H1 (cell line): ENCODE measurements around the gene DPY19L1. TPM values are rescaled to one million over a fixed set of nuclear protein-coding genes. Genes with fewer than 3 reads are reported as not detected.

ENCODE experiments used
- BACH1 ChIP-seq: IDR thresholded peaks from 2 replicates; pipeline ENCODE4 v1.6.1; 2012; ENCODE audit warnings: low read length, improper control_type of control experiment
- BRCA1 ChIP-seq: IDR thresholded peaks from 2 replicates; pipeline ENCODE4 v1.6.1; 2012; ENCODE audit warnings: low read depth, low read length, improper control_type of control experiment
- CBX5 ChIP-seq: fragments of 300-800, 300-1000 bp; sonication (generic); IDR thresholded peaks from 2 replicates; pipeline ENCODE4 v1.7.1; 2016; ENCODE audit warnings: antibody characterized with exemption, low read length, low read depth
- CBX8 ChIP-seq: fragments of 300-800, 300-1000 bp; sonication (generic); IDR thresholded peaks from 2 replicates; pipeline ENCODE4 v1.7.1; 2016; ENCODE audit warnings: low read depth, low read length, borderline replicate concordance
- CHD1 ChIP-seq: IDR thresholded peaks from 2 replicates; pipeline ENCODE4 v1.6.1; 2012; ENCODE audit warnings: low read depth, low read length, improper control_type of control experiment
- CHD2 ChIP-seq: IDR thresholded peaks from 2 replicates; pipeline ENCODE4 v1.6.1; 2012; ENCODE audit warnings: low read length, improper control_type of control experiment
- CREB1 ChIP-seq: IDR thresholded peaks from 2 replicates; pipeline ENCODE4 v1.6.1; 2012; ENCODE audit warnings: inconsistent platforms
- GABPA ChIP-seq: IDR thresholded peaks from 2 replicates; pipeline ENCODE4 v1.6.1; 2011; ENCODE audit warnings: mild to moderate bottlenecking, low read length, moderate library complexity, borderline replicate concordance; ENCODE audit not compliant: insufficient read depth
- GTF2F1 ChIP-seq: IDR thresholded peaks from 2 replicates; pipeline ENCODE4 v1.6.1; 2012; ENCODE audit warnings: low read depth, low read length, improper control_type of control experiment, borderline replicate concordance
- KDM1A ChIP-seq: fragments of 200-600, 300-600 bp; sonication (generic); IDR thresholded peaks from 2 replicates; pipeline ENCODE4 v1.7.1; 2016; ENCODE audit warnings: mild to moderate bottlenecking, low read length, borderline replicate concordance
- PHF8 ChIP-seq: fragments of 200-600 bp; sonication (generic); conservative IDR thresholded peaks from 2 replicates; pipeline ENCODE4 v1.7.1; 2012; ENCODE audit warnings: low read depth, mild to moderate bottlenecking, inconsistent platforms, low read length, moderate library complexity
- SAP30 ChIP-seq: fragments of 300-600 bp; sonication (generic); IDR thresholded peaks from 2 replicates; pipeline ENCODE4 v1.7.1; 2012; ENCODE audit warnings: low read length, moderate library complexity, mild to moderate bottlenecking, inconsistent platforms; ENCODE audit not compliant: insufficient read depth, insufficient replicate concordance
- SIX5 ChIP-seq: IDR thresholded peaks from 2 replicates; pipeline ENCODE4 v1.6.1; 2011; ENCODE audit warnings: mild to moderate bottlenecking, low read depth, low read length
- SP2 ChIP-seq: IDR thresholded peaks from 2 replicates; pipeline ENCODE4 v1.6.1; 2012; ENCODE audit warnings: mild to moderate bottlenecking, low read length, inconsistent platforms
- TAF1 ChIP-seq: IDR thresholded peaks from 2 replicates; pipeline ENCODE4 v1.6.1; 2011; ENCODE audit warnings: mild to moderate bottlenecking, low read depth, low read length
- TAF7 ChIP-seq: optimal IDR thresholded peaks from 2 replicates; pipeline ENCODE3; 2011; ENCODE audit warnings: low read depth, mild to moderate bottlenecking, inconsistent platforms, low read length, moderate library complexity, borderline replicate concordance
- TBP ChIP-seq: IDR thresholded peaks from 2 replicates; pipeline ENCODE4 v1.6.1; 2011; ENCODE audit warnings: low read depth, low read length, improper control_type of control experiment
- USF2 ChIP-seq: IDR thresholded peaks from 2 replicates; pipeline ENCODE4 v1.6.1; 2011; ENCODE audit warnings: low read length, improper control_type of control experiment
- polyA plus RNA-seq, 7 experiments: library from polyadenylated mRNA; depleted of rRNA in 3 of 7; stranded (reverse) in 5 of 7; unstranded in 2 of 7; fragments of >200 nt in 5 of 7; fragments of 200-250 nt in 2 of 7; gene quantifications; 1 replicate in 5 of 7; 2 replicates in 1 of 7; 4 replicates in 1 of 7; pipeline versions ENCODE4 v1.2.1 to v1.2.3, GENCODE V29; 2011 to 2013; ENCODE audit warnings: missing spikeins in 2 of 7, mixed read lengths in 2 of 7
- total RNA-seq: library from RNA; stranded (reverse); fragmentation: NEBNext Ultra II Directional; extraction: Animal tissue kit (Norgen Biotek cat#: 25700); gene quantifications from 2 replicates; pipeline ENCODE4 v1.2.1, GENCODE V29; 2021

Gene DPY19L1
- total and polyA plus RNA-seq, 2 of the 8 experiments (the other 6 are each of a cell fraction or from before 2014, with no cell fraction given) = 14.1 to 23.3 TPM

- peak; percentile 6 for TF ChIP-seq TAF7
- no peak for TF ChIP-seq CBX5
- no peak for TF ChIP-seq CBX8
- TF ChIP-seq SIX5 = no peak
- TF ChIP-seq KDM1A = no peak
- TF ChIP-seq TAF1 = peak; percentile 15; the same call in 1 of the 2 replicates
- no peak for TF ChIP-seq CREB1
- TF ChIP-seq BACH1 = peak; percentile 58
- TF ChIP-seq CHD1 = no peak
- TF ChIP-seq TBP = peak; percentile 7; the same call in 1 of the 2 replicates
- no peak for TF ChIP-seq GABPA
- no peak for TF ChIP-seq SAP30
- TF ChIP-seq PHF8 = peak; percentile 85
- TF ChIP-seq USF2 = no peak
- TF ChIP-seq BRCA1 = no peak
- TF ChIP-seq CHD2 = no peak
- TF ChIP-seq SP2 = no peak
- TF ChIP-seq GTF2F1 = no peak
Observed at GRCh38 chr7:35037526-35038341, 449 bp upstream of the DPY19L1 start (continued).
